KOPT-K1 (cell line): Measurements from ENCODE around the gene POLR3B.

Experiments
- H3K27ac ChIP-seq: fragments of 200-600 bp; sonication (generic); 2 replicates; pipeline ENCODE4 v1.5.1; 2016; ENCODE audit warnings: antibody characterized with exemption, mild to moderate bottlenecking, low read depth, low read length; ENCODE audit not compliant: poor library complexity, severe bottlenecking
- H3K36me3 ChIP-seq: fragments of 200-600 bp; sonication (generic); 2 replicates; pipeline ENCODE4 v1.5.1; 2017; ENCODE audit warnings: antibody characterized with exemption, mild to moderate bottlenecking, low read length, moderate library complexity; ENCODE audit not compliant: insufficient read depth
- H3K9me3 ChIP-seq: fragments of 200-600 bp; sonication (generic); 2 replicates; pipeline ENCODE4 v1.5.1; 2017; ENCODE audit warnings: antibody characterized with exemption, low read length, mild to moderate bottlenecking; ENCODE audit not compliant: insufficient read depth, poor library complexity, severe bottlenecking

Gene POLR3B

DNA sequence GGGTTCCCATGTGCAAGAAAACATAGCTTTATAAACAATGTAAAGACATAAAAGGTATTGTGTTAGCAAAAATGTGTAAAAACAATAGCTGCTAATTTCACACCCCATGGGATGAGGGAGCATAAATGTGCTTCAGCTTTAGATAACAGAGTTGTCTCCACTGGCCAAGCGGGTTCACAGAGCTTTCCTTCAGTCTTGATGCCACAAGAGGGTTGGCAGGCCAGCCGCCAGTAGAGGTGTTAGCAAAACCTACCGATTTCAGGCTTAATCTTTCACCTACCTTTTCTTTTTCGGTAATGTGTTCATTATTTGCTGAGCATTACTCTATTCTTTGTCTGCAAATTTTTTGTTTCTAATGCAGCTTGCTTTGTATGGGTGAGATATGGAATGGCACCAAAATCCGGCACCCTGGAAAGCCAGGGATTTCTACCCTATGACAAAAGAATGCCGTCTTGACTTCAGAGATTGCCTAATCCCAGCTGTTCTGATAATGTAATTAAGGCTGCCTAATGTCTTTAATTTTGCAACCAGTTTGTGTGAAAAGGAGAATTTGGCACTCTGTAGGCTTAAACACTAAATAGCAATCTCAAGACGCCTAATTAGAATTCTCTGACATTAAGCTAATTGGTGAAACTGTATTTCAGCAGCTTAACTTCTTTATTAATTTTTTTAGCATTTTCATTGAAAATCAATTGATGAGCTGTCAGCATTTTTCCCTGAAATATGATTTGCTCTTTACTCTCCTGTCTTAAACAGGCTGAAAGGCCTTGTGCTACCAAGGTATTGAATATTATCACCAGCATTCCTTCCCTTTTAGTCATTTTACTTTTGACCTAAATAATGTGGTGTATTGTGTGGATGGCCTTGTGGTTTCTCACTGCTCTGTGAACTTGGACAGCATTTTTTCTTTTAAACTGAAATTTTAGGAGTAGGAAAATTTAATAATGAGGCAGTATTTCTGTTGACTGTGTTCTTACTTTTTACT lies 60.7 kb downstream of the POLR3B start:
- Histone ChIP-seq H3K27ac (no peak overlapping the region), H3K36me3 (peaks cover 20% of the 10 kb centered on the region; the same call in 1 of the 2 replicates), H3K9me3 (no peaks in the 10 kb centered on the region)

DNA sequence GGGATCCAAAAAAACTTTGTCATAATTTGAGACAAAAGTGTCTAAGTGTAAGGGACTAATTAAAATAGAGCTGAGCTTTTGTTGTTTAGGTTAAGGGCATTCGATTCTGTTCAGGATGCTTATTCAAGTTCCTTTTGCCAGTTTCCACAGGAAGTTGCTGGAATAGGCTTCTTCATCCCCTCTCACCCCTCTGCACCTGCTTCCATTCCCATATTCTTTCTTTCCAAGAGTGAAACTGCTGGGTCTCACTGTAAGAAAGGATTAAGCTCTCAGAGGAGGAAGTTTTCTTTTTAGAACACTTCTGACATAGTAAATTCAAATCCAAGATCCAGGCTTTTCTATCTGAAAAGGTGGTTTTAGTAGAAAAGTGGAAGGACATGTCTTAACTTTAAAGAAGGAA lies 61.4 kb downstream of the POLR3B start:
- peaks cover 25% of the 10 kb centered on the region; the same call in 1 of the 2 replicates for H3K36me3 ChIP-seq
- no peak overlapping the region for H3K27ac ChIP-seq
- no peaks in the 10 kb centered on the region for H3K9me3 ChIP-seq

DNA sequence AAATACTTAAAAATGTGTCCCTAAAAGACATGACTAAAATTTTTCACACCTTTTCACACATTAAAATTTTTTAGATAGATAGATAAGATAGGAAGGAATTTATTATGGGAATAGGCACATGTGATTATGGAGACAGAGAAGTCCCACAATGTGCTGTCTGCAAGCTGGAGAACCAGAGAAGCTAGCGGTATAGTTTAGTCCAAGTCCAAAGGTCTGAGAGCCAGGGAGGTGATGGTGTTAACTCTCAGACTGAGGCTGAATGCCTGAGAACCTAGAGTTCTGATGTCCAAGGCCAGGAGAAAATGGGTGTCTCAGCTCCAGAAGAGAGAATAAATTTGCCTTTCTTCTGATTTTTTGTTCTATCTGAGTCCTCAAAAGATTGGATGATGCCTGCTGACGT lies 65.7 kb downstream of the POLR3B start:
- H3K36me3 ChIP-seq = peaks cover 17% of the 10 kb centered on the region
- H3K9me3 ChIP-seq = no peaks in the 10 kb centered on the region
- H3K27ac ChIP-seq = no peak overlapping the region

DNA sequence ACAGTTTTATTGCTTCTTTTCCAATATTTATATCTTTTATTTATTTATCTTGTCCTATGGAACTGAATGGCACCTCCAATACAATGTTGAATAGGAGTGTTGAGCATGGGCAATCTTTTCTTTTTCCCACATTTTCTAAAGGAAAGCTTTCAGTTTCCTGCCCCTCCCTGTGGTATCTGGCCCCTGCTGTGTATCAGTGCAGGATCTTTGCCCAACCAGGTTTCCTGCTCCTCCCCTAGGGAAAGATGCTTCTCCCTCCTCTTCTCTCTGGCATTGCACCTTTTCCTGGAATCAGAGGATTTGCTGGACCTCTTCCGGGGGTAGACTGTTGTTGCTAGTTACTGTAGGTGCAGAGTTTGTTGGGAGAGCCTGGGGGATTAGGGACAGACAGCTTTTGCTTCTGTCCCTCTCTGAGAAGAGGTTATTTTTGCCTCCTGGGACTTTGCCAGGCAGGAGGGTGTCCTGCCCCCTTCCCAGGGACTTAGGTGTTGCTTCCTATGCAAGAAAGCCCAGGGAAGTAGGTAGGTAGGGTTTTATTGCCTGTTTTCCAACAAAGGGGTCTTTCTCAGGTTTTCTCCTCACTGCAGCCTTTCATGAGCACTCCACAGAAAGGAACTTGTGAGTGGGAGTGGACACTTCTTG lies 67.6 kb downstream of the POLR3B start:
- H3K9me3 ChIP-seq = no peaks in the 10 kb centered on the region
- peaks cover 32% of the 10 kb centered on the region for H3K36me3 ChIP-seq
- H3K27ac ChIP-seq = no peak overlapping the region

DNA sequence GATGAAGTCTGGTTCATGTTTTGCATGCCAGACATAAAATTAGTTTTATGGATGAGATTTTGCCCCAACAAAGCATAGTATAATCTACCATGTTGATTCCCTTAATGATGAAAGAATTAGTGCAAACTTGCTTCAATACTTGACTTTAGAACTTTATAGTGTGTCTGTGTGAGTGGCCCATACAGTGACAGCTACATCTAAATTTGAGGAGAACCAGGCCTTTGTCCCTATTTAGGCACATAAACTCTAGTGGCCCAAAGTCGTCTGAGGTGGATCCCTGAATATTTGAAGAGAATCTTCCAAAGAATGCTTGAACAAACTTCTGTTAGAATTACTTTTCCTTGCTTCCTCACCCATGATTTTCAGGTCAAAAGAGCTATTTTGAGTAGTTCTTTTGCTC lies 70.4 kb downstream of the POLR3B start:
- Histone ChIP-seq H3K9me3 (no peaks in the 10 kb centered on the region), H3K27ac (no peak overlapping the region), H3K36me3 (peaks cover 49% of the 10 kb centered on the region)

DNA sequence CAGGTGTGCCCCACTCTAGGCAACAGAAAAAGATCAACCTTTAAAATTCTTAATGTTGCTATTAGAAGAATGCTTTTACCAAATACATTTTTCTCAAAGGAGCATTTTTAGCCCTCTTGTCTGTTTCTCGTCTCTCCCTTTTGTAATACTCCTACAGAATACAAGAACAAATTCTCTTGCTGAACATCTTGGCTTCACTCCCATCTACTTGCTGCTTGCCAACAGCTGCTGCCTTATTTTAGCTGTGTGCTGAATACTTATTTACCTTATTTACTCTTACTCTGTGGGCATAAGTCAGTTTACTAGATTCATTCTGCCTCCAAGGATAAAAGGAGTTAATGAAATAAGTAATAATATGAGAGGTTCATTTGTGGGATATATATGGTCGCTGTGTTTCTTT lies 70.8 kb downstream of the POLR3B start:
- Histone ChIP-seq H3K36me3 (peaks cover 49% of the 10 kb centered on the region), H3K9me3 (no peaks in the 10 kb centered on the region)

DNA sequence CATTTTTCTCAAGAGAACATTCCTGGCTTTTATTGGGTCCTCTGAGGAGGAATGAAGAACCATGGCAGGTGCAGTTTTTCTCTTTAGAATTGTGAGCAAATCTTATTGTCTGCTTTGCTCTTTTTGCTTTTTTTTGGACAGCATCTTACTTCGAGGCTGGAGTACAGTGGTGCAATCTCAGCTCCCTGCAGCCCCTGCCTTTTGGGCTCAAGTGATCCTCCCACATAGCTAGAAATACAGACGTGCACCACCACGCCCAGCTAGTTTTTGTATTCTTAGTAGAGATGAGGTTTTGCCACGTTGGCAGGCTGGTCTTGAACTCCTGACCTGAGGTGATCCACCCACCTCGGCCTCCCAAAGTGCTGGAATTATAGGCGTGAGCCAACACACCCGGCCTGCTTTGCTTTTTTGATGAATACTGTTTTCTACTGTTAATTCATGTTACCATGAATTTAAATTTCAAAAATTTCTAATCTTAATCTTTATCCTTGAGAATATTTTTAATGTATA lies 71.5 kb downstream of the POLR3B start:
- Histone ChIP-seq H3K36me3 (peaks cover 54% of the 10 kb centered on the region), H3K27ac (no peak overlapping the region), H3K9me3 (no peaks in the 10 kb centered on the region)

More for the DNA sequence above, 70.8 kb downstream of the POLR3B start:
- no peak overlapping the region for H3K27ac ChIP-seq

DNA sequence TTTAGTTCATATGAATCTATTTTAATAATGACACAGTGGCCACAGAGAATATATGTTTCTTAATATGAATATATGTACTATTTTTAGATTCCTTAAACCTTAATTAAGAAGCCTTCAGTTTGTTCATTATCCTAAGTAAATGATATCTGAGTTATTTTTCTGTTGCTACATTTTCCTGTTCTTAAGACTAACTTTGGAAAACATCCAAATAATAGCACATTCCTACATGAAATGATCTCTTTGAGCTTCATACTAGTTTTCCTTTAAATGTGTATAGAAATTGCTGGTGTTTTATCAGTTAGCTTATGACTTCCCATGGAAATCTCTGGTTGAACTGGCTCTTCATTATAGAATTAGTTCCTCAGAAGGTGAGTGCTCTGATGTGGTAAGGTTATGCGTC lies 72.1 kb downstream of the POLR3B start:
- Histone ChIP-seq H3K9me3 (no peaks in the 10 kb centered on the region), H3K27ac (no peak overlapping the region), H3K36me3 (peaks cover 59% of the 10 kb centered on the region)

DNA sequence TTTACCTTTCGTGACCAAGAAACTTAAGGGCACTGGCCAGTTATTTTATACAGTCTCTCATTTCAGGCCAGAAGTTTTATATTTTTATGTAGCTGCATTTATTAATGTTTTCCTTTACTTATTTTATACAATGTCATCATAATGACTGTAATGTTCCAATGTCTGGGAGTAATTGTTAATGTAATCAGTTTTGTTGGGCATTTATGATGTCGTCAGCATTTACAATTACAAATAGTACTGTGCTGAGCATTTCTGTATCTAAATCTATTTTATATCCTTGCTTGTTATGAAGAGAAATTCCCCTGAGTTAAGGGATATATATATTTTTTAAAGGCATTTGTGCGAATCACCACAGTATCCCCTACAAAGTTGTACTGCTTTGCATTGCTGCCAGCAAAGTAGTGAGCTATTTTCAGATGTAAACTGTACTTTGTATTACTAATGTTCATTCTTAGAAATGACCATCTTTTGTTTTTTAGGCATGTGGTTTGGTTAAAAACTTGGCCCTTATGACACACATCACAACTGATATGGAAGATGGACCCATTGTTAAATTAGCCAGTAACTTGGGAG lies 74.4 kb downstream of the POLR3B start:
- H3K27ac ChIP-seq = no peak overlapping the region
- H3K9me3 ChIP-seq = no peaks in the 10 kb centered on the region
- peaks cover 74% of the 10 kb centered on the region for H3K36me3 ChIP-seq

DNA sequence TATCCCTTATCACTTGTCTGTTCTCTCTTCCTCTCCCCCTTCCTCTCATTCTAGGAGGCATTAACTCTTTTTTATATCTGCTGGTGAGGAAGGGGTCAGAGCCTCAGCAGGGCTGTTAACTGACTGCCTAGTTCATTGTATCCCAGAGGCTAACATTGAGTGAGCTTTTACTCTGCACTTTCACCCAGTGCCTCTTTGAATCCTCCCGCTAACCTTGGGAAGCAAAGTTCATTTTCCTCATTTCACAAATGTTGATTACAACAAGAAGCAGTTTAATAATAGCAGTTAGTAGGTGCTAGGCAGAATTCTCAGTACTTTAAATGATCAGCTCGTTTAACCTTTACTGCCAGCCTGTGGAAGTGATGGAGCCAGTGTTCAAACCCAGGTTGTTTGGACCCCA lies 75.5 kb downstream of the POLR3B start:
- Histone ChIP-seq H3K9me3 (no peaks in the 10 kb centered on the region), H3K36me3 (peaks cover 75% of the 10 kb centered on the region), H3K27ac (no peak overlapping the region)

DNA sequence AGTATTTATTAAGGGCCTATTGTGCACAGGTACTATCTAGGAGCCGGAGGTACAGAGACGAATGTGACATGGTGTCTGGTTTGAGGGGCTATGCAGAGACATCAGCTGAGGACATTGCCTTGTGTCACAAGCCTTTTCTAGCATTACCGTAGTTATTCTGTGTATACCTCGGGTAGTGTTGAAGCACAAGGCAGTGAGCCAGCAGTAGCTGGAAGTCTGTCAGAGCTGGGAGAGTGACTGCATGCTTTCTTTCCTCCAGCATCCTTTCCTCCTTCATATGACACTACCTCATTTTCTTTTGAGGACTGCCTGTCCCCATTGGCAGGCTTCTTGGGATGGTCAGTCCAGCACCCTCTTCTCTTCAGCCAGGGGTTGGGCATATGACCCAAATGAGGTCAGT lies 77.0 kb downstream of the POLR3B start:
- no peaks in the 10 kb centered on the region for H3K9me3 ChIP-seq
- peaks cover 76% of the 10 kb centered on the region for H3K36me3 ChIP-seq
- no peak overlapping the region for H3K27ac ChIP-seq

DNA sequence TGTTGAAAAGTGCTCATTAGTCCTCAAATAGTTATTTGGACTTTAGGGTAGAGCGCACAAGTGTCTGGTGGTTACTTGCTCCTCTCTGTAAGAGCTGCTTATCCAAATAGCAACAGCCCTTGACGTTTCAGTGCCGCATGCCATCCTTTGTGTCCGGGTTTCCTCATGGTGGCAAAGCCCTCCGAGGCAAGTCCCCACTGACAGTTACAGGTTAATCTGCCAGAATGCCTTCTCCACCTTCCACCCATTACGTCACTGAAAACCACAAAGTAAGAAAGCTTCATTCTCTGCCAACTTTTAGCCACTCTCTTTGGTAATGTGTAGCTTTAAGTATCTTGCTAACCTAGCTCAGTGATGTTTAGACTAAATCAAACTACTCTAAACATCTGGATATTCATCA lies 78.6 kb downstream of the POLR3B start:
- Histone ChIP-seq H3K36me3 (peaks cover 72% of the 10 kb centered on the region), H3K27ac (no peak overlapping the region), H3K9me3 (no peaks in the 10 kb centered on the region)

DNA sequence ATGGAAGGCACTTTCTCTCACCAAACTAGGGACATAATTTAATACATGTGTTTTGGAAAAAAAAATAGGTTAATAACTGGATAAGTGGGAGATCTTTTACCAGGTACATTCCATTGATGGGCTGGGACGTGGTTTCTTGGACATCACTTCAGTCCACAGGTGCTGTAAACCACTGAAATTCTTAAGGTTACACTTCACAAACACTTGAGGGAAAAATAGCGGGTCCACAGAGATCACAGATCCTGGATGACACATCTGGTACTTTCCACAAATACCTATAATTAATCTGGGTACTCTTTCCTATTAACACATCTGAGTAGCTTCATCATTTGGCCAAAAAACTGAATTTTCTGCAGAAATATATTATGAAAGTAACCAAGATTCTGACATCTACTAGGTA lies 85.0 kb downstream of the POLR3B start:
- Histone ChIP-seq H3K27ac (no peak overlapping the region), H3K36me3 (peaks cover 61% of the 10 kb centered on the region), H3K9me3 (no peaks in the 10 kb centered on the region)

DNA sequence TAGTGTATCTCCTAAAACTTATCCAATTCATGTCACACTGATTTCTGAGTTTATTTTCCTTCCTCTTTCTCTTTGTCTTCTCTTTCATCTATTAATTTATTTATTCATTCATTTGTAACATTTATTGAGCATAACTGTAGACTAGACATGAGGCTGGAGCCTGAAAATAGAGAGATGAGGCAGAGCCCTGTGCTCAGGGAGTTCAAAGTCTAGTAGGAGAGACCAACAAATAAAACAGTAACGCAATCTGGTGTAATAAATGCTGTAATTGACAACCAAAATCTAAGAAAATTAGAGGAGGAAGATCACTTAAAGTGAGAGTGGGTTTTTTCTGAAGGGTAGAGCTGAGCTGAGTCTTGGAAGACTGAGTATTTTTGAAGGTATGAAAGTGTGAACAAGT lies 87.5 kb downstream of the POLR3B start:
- H3K36me3 ChIP-seq = peaks cover 49% of the 10 kb centered on the region
- no peak overlapping the region for H3K27ac ChIP-seq
- no peaks in the 10 kb centered on the region for H3K9me3 ChIP-seq

DNA sequence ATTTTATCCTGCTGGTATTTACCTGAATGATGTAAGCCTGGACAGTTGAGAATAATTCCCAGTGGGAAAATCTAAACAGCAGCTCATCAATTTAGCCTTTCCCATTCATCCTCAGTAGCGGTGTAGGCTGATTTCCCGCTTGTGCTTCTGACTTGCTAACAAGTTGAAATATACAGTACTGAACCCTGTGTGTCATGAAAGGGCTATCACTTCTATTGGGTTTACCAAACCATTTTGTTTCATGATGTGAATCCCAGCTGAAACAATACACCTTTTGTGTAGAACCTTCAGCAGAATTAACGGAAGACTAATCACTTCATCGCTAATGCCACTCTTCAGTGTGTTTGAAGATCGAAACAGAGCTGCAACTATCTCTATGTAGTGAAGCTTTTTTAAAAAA lies 88.4 kb downstream of the POLR3B start:
- Histone ChIP-seq H3K9me3 (no peaks in the 10 kb centered on the region), H3K36me3 (peaks cover 43% of the 10 kb centered on the region)

More for the DNA sequence above, 88.4 kb downstream of the POLR3B start:
- no peak overlapping the region for H3K27ac ChIP-seq
